GM18519 (cell line): Measurements from ENCODE around the gene NEDD4L.
A peak's percentile ranks its signal among the peaks of the same experiment; 100 is the strongest.

Experiments used
- ATAC-seq: cut with Tn5 transposase; IDR thresholded peaks from one replicate; pipeline ENCODE4 v1.9.1; 2021; ENCODE audit warnings: mild to moderate bottlenecking, moderate library complexity; ENCODE audit not compliant: unreplicated experiment, low FRiP score

NEDD4L gene

GRCh38 chr18:58110398-58110797 lies 66.4 kb downstream of the NEDD4L start:
- no peak for ATAC-seq

GRCh38 chr18:58112174-58112573 lies 68.1 kb downstream of the NEDD4L start:
- no peak for ATAC-seq

- no peak for ATAC-seq
Measured at GRCh38 chr18:58113337-58113736, 69.3 kb downstream of the NEDD4L start.

GRCh38 chr18:58114766-58115165 lies 70.7 kb downstream of the NEDD4L start:
- ATAC-seq: no peak

GRCh38 chr18:58116818-58117217 lies 72.8 kb downstream of the NEDD4L start:
- ATAC-seq: no peak

DNA sequence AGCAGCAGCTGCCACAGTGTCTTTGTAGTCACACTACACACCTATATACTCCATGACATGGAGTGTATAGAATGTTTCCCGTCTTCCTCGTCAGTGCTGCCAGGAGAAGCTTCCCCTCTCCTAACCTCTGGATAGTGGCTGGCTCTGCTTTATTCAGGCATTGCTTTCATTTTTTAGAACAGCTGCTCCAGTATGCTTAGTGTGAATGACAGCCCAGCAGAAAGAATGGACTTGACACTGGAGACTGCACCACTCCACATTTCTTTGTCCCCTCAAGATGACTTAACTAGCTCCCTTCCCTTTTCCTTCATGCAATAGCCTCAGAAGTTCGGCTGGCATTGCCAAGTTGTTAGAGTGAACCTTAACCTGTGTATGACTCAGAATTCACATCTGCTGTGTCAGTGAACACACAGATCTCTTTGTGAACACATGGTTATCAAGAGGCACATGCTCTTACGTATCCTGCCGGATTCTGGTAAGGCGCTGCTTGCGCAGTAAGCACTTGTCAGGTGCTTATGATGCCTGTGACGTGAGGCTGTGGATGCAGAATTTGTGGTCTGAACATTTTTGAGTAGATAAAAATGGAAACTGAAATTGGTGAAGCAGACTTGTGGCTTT lies 73.9 kb downstream of the NEDD4L start:
- no peak for ATAC-seq

DNA sequence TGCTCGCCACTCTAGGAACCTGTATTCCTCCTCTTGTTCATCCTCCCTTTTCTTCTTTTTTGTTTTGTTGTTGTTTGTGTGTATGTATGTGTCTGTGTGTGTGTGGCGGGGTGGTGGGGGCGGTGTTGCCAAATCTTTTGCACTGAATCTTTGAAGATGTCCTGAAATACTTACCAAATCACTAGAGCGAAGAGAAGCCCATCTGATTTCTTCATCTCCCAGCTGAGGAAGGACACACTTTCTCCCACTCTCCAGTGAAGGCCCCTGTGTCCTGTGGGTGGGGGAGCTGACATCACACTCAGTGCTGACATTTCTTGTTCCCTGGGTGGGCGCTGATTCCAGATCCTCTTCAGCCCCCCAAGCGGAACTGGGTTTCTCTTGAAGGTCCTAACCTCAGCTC lies 74.5 kb downstream of the NEDD4L start:
- ATAC-seq: no peak

DNA sequence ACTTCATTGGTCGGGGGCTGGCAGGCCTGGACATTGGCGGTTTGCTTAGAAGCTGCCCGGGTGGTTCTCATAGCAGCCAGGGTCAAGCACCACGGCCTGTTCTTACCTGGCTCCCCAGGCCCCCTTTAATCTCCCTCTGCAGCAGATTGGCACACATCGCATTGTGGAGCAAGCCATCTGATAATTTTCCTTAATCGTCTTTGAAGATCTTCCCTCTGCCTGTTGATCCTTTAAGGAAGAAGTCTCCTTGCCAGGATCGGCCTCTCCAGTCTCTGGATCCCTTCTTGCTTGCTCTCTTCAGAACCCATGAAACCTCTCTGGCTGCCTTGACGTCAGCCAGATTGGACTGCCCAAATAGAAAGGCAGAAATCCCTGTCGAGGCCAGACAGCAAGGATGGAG lies 75.8 kb downstream of the NEDD4L start:
- ATAC-seq: no peak

GRCh38 chr18:58124475-58124874 lies 80.4 kb downstream of the NEDD4L start:
- no peak for ATAC-seq

DNA sequence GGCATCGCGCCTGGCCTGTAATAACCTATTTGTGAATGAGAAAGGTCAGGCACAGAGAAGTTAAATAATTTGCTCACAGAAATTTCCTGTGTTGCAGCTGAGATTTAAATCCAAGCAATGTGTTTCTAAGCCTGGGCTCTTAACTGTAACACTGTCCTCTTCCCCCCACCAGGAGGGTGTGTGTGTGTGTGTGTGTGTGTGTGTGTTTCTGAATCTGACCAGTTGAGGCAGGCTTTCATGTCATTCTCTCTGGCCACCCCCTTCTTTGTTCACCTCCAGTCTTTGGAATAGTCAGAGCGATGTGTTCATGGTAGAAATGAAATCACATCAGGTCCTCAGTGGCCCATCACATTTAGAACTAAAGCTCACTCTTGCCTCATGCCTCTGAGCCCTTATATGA lies 81.2 kb downstream of the NEDD4L start:
- ATAC-seq: no peak

DNA sequence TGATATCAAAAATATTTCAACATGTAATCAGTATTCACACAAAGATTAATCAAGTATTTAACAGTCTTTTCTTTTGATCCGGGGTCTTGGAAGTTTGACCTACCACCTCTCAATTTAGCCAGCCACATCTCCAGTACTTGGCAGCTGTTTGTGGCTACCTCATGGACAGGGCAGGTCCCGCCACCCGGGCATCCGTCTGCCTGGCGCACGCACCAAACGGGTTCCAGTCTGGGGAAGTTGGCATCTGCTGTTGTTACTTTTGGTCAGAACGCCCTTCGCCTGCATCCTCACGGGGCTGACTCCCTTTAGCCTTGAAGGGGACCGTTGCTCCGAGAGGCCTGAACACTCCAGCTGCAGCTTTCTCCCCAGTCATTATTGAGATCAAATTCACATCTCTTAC lies 81.7 kb downstream of the NEDD4L start:
- no peak for ATAC-seq

GRCh38 chr18:58128381-58129374 lies 84.7 kb downstream of the NEDD4L start:
- ATAC-seq: no peak

DNA sequence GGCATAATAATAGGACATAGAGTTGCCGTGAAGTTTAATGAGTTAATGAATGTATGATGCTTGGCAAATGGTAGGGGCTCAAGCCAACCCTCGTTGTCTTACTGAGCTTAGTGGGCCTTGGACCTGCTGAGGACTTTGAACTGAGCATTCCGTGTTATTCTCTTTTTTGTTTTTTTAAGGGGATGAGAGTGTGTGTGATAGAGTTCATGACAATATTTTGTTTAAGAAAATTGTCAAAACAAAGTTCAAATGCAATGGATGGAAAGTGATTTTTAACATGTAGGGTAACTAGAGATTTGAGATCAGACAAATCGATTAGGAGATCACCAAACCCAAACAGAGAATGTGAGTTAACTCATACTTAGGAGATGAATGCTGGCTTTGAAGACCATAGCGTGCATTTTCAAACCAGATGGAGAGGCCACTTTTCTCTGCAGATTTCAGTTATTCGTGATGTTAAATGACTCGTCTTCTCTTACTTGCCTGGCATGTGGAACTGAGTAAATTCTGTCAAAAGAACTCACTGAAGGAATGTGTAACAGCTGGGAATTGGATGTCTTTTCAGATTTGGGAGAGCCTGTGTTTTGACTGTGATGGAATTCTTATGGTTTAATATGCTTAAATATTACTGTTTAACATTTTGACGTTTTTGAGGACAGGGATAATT lies 88.7 kb downstream of the NEDD4L start:
- no peak for ATAC-seq

- no peak for ATAC-seq
Measured at GRCh38 chr18:58135183-58135641, 91.2 kb downstream of the NEDD4L start.

DNA sequence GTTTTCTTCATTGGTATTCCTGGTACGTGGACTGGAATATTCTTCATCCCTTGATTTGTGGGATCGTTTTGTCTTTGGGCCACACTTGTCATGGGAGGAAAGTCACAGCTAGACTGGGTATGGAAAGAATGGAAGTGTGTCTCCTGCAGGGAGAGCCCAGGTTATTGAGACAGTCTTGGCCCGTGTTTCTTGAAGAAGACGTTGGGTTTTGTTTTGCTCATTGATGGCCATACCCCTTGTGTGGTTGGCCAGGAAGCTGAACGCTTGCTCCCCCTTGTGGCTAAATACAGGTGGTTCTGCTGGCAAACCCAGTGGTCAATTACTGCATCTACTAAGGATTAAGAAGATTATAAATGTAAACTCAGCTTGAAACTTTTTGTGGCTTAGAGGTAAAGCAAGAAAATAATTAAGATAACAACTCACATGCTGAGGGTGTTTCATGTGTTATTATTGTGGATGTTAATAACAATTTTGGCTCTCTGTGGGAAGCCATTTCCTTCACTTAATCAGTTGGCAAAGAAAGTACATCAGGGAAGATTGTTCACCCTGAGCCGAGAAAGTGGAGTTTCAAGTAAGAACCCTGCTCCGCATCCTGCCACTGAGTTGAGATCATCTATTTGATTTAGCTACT lies 91.8 kb downstream of the NEDD4L start:
- ATAC-seq: peak; percentile 59

- ATAC-seq: no peak
Measured at GRCh38 chr18:58136879-58137278, 92.9 kb downstream of the NEDD4L start.

GRCh38 chr18:58139459-58140386 lies 95.7 kb downstream of the NEDD4L start:
- ATAC-seq: no peak

DNA sequence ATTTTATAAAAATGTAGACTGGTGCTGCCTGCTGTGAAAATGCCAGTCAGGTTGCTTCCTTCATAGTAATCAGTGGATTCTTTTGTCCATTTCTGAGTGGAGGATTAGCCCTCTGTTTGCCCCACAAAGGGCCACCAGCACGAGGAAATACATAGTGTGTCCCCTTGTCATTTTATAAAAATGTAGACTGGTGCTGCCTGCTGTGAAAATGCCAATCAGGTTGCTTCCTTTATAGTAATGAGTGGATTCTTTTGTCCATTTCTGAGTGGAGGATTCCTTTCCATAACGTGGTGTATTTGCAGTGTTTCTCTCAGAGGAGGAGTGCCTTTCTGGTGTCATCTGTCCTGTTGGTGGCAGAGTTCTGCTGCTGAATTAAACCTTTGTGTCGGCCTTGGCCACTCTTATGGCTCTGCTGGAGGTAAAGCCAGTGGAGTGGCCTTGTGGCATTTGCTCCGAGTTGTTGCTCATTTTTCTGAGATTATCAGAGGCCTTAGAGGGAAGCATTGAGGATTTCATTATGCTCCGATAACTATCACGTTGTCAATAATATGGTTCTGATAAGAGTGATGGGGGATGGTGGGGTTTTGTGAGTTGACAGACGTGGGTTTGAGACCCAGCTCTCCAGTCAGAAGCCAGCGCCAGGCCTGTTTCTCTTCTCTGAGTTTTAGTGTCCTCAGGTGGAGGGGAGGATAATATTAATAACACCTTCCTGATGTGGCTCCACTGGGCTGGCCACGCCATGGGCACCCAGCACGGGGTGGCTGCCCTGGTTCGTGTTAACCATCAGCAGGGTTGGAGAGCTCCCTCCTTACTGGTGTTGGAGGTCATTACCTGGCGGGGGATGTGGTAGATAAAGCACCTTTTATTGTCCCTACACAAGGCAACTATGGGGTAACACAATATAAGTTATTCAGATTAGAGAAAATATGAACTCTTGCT lies 96.6 kb downstream of the NEDD4L start:
- no peak for ATAC-seq

DNA sequence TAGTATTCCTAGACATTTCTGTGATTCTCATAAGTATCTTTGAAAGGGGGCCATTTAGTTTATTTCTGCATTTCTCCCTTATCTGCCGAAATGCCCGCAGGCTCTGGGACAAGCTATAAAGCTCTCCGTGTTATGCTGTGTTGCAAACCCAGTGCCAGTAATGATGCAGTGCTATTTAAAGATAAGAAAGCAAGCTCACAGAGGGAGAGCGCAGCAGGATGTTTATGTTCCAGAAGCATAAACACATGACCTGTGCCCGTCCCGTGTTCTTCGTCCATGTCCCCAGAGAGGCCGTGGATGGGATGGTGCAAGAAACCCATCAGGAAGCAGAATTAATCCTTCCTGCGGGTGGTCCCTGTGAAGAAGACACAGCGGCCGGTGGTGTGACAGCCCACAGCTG lies 99.4 kb downstream of the NEDD4L start:
- no peak for ATAC-seq
